ENCODE measurements around the gene CYTL1.

- no peak for TF ChIP-seq POLR2B (IDR thresholded peaks at IDR 0.05; ENCODE audit: low read depth, partially characterized antibody)
- TF ChIP-seq TAF1 (IDR thresholded peaks at IDR 0.05; ENCODE audit: control insufficient read depth, extremely low read depth, insufficient read depth, low read length, severe bottlenecking): no peak
- no peak for TF ChIP-seq SIN3A (IDR thresholded peaks at IDR 0.05; ENCODE audit: borderline replicate concordance in 2 of 2, control insufficient read depth in 1 of 2, low read depth in 2 of 2, low read length in 2 of 2)
- TF ChIP-seq SRSF1 (IDR thresholded peaks at IDR 0.05; ENCODE audit: low read depth, low read length): no peak
- no peak for TF ChIP-seq MAFK (IDR thresholded peaks at IDR 0.05; ENCODE audit: low read length)
- no peak for TF ChIP-seq NFIX (CRISPR knock-in tag; IDR thresholded peaks at IDR 0.05; ENCODE audit: low read depth)
- no peak for TF ChIP-seq HMGXB4 (CRISPR knock-in tag; IDR thresholded peaks at IDR 0.05)
- no peak for TF ChIP-seq E2F5 (CRISPR knock-in tag; IDR thresholded peaks at IDR 0.05)
- TF ChIP-seq MEIS2 (IDR thresholded peaks at IDR 0.05; ENCODE audit: partially characterized antibody): no peak
- TF ChIP-seq NBN (IDR thresholded peaks at IDR 0.05; ENCODE audit: low read depth): no peak
- no peak for TF ChIP-seq ATF7 (IDR thresholded peaks at IDR 0.05)
These were observed 38.5 kb downstream of the CYTL1 start for GRCh38 chr4:4980621-4981230.
